Testis (tissue), 3 donors: ENCODE data around the gene LRPAP1. TPM values are rescaled to one million over a fixed set of nuclear protein-coding genes. Genes with fewer than 3 reads are reported as not detected.

Source experiments
- DNase-seq: peaks from one replicate; pipeline ENCODE4 v3.0.0-alpha.2; 2019
- H3K27ac ChIP-seq, 2 donors: fragments of 200-600 bp; sonication (generic); one replicate each; pipeline ENCODE4 v1.5.1; 2019
- H3K27me3 ChIP-seq: fragments of 200-600 bp; sonication (generic); one replicate; pipeline ENCODE4 v1.5.1; 2019
- H3K36me3 ChIP-seq: fragments of 200-600 bp; sonication (generic); one replicate; pipeline ENCODE4 v1.5.1; 2017; ENCODE audit warnings: low read depth; ENCODE audit errors: missing control alignments
- H3K4me1 ChIP-seq: fragments of 200-600 bp; sonication (generic); one replicate; pipeline ENCODE4 v1.5.1; 2019
- H3K4me3 ChIP-seq, 2 donors: fragments of 200-600 bp; sonication (generic); one replicate each; pipeline ENCODE4 v1.5.1; 2017 to 2019
- H3K9me3 ChIP-seq: fragments of 200-600 bp; sonication (generic); one replicate; pipeline ENCODE4 v1.5.1; 2017
- POLR2A ChIP-seq: fragments of 450-650 bp; IDR thresholded peaks from one replicate; pipeline ENCODE4 v1.6.1; 2017; ENCODE audit warnings: antibody characterized with exemption, mild to moderate bottlenecking, moderate library complexity
- WGBS, 2 donors: methylation state at CpG; one replicate each; pipeline ENCODE4 v1.1.5; 2018; 5-methylcytosine and 5-hydroxymethylcytosine counted together
- intact Hi-C: fragments of 100-400 bp; cut with DNase I; formaldehyde crosslinking; loops from one replicate; pipeline ENCODE4 v1.15.1; 2023; ENCODE audit warnings: low total_unique reads
- polyA plus RNA-seq: library from polyadenylated mRNA; stranded (reverse); fragments of 350-450 nt; fragmentation: Illumina TruSeq; extraction: RNeasy Lipid Tissue Mini Kit (QIAGEN cat#74804); gene quantifications from one replicate; pipeline ENCODE4 v1.2.3, GENCODE V29; 2014; ENCODE audit warnings: low read depth, low replicate concordance; ENCODE audit not compliant: insufficient read depth
- total RNA-seq, 2 donors: library from RNA; depleted of rRNA; stranded (reverse); fragments of >200 nt; gene quantifications; one replicate each; pipeline ENCODE4 v1.2.3, GENCODE V29; 2016
- TF ChIP-seq, protein P1 (sequence below), 3 experiments: fragments of 450-650 bp in 2 of 3; fragments of 200-600 bp in 1 of 3; sonication (generic) in 1 of 3; IDR thresholded peaks; one replicate each; pipeline ENCODE4 v1.5.1; 2016 to 2019; ENCODE audit warnings: antibody characterized with exemption in 3 of 3, mild to moderate bottlenecking in 2 of 3, moderate library complexity in 1 of 3

Gene LRPAP1
- total and polyA plus RNA-seq, 3 donors from 2014 or later = 179 to 337 (median 279) TPM

DNA sequence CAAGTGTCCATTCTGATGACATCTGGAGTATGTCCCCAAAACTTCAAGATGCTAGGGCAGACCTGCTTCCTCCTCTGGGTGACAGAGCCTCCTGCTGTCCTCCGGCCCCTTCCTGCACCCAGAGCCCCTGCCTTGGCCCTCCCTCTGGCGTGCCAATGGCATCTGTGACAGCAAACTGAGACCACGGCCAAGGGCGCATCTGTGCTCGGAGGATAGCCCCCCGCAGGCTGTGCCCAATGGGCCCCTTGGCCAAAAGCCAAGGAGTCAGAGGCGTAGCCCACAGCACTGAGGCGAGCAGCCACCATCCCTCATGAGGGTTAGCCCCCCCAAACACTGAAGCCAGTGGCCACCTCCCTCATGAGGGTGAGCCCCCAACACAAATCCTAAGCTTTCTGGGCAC lies 7.9 kb downstream of the LRPAP1 start:
- Histone ChIP-seq H3K4me1 (no peaks in the 10 kb centered on the region), H3K4me3 (no peak overlapping the region), H3K36me3 (no peaks in the 10 kb centered on the region), H3K27ac (no peak overlapping the region), H3K27me3 (no peaks in the 10 kb centered on the region), H3K9me3 (no peaks in the 10 kb centered on the region)
- 82 to 94% methylated on average over 7 to 8 of the region's 8 CpGs for WGBS, 2 donors
- DNase-seq = no peak
- intact Hi-C loops = no loop called here
- TF ChIP-seq, protein P1, sequence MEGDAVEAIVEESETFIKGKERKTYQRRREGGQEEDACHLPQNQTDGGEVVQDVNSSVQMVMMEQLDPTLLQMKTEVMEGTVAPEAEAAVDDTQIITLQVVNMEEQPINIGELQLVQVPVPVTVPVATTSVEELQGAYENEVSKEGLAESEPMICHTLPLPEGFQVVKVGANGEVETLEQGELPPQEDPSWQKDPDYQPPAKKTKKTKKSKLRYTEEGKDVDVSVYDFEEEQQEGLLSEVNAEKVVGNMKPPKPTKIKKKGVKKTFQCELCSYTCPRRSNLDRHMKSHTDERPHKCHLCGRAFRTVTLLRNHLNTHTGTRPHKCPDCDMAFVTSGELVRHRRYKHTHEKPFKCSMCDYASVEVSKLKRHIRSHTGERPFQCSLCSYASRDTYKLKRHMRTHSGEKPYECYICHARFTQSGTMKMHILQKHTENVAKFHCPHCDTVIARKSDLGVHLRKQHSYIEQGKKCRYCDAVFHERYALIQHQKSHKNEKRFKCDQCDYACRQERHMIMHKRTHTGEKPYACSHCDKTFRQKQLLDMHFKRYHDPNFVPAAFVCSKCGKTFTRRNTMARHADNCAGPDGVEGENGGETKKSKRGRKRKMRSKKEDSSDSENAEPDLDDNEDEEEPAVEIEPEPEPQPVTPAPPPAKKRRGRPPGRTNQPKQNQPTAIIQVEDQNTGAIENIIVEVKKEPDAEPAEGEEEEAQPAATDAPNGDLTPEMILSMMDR (IDR thresholded peaks at IDR 0.05) = no peak
- no peak for TF ChIP-seq POLR2A

DNA sequence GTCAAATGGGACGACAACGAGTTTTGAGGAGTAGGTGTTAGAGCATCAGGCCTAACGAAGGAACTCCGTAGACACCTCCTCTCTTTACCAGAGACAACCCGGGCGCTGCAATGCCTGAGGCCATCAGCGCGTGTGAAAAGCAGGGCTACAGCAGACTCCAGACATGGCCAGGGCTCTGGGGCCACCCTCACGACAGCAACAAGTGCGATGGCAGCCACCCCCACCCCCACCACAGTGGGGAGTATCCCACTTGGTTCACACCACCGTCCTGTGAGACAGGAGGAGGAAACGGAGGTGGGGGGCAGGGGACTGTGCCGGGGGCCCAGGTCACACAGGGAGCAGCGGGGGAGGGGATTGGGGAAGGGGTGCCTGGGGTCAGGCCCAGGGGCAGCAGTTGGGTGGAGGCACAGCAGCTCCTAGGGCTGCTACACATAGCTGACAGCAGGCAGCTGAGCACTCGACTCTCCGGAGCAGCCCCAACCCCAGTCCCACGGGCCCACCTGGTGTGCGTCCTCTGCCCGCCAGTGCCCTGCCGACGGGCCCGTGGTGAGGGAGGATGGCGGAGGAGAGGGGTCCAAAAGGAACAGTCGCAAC lies 8.5 kb downstream of the LRPAP1 start:
- no peaks in the 10 kb centered on the region for H3K36me3 ChIP-seq
- H3K27me3 ChIP-seq = no peaks in the 10 kb centered on the region
- 92% methylated on average over 21 to 23 of the region's 24 CpGs for WGBS, 2 donors
- intact Hi-C loops = no loop called here
- TF ChIP-seq, protein P1 (IDR thresholded peaks at IDR 0.05) = no peak
- no peak for TF ChIP-seq POLR2A
- no peak for DNase-seq
- H3K4me1 ChIP-seq = no peaks in the 10 kb centered on the region
- no peaks in the 10 kb centered on the region for H3K9me3 ChIP-seq
- no peak overlapping the region for H3K27ac ChIP-seq
- no peak overlapping the region for H3K4me3 ChIP-seq

DNA sequence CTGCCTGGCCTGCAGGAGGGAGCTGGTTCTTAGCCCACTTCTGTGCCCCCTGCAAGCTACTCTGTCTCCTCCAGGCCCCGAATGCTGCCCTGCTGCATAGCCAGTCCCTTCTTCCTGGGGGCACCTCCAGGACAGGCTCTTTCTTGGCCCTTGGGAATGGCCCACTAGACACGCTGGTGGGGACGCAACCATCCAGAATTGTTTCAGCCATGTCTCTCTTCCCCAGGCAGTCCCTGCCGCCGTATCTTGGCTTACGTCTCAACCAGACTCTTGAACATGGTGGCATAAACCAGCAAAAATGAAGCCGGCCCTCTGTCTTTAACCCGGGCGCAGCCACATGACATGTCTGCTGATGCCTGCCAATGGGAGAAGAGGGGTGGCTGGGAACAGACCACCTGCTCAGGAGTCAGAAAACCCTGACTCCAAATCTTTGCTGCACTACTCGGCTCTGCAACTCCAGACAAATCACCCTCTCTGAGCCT lies 9.0 kb downstream of the LRPAP1 start:
- no peak for DNase-seq
- Histone ChIP-seq H3K9me3 (no peaks in the 10 kb centered on the region), H3K4me3 (no peak overlapping the region), H3K27me3 (no peaks in the 10 kb centered on the region), H3K27ac (no peak overlapping the region), H3K4me1 (no peaks in the 10 kb centered on the region), H3K36me3 (no peaks in the 10 kb centered on the region)
- TF ChIP-seq POLR2A = no peak
- intact Hi-C loops = no loop called here
- WGBS, 2 donors = 95 to 97% methylated on average over 10 of the region's 10 CpGs

DNA sequence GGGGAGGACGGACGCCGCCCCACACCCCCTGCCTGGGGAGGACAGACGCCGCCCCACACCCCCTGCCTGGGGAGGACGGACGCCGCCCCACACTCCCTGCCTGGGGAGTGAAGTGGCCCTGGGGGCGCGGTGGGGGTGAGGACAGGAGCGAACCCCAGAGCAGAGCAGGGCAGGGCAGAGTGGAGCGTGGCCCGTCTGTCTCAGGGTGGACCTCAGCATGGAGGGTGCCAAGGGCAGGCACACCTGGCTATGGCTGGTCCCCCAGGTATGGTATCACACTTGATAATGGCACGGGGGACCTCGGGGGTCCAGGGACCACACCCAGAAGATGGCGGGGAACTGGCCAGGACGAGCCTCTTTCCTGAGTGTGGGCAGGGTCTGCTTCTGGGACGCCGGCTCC lies 9.6 kb downstream of the LRPAP1 start:
- WGBS, 2 donors = 99% methylated on average over 11 of the region's 19 CpGs; no CpG with 5 or more reads in 1 of the 2 donors

DNA sequence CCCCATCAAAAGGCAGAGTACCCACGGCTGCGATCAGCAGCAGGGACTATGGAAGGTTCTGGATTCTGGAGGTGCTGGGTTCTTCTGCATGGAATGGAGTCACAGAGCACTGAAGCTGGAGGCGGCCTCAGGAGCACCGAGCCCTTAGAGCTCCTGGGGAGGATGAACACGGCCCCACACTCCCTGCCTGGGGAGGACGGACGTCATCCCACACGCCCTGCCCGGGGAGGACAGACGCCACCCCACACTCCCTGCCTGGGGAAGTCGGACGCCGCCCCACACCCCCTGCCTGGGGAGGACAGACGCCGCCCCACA lies 9.9 kb downstream of the LRPAP1 start:
- DNase-seq = no peak
- H3K27ac ChIP-seq = no peak overlapping the region
- WGBS, 2 donors = 72 to 94% methylated on average over 4 to 11 of the region's 15 CpGs
- no peaks in the 10 kb centered on the region for H3K27me3 ChIP-seq
- no peaks in the 10 kb centered on the region for H3K9me3 ChIP-seq
- H3K36me3 ChIP-seq = no peaks in the 10 kb centered on the region
- H3K4me1 ChIP-seq = no peaks in the 10 kb centered on the region
- TF ChIP-seq POLR2A = no peak
- TF ChIP-seq, protein P1 (IDR thresholded peaks at IDR 0.05) = no peak
- intact Hi-C loops = no loop called here
- no peak overlapping the region for H3K4me3 ChIP-seq

More for the DNA sequence above, 9.6 kb downstream of the LRPAP1 start:
- Histone ChIP-seq H3K27ac (no peak overlapping the region), H3K4me3 (no peak overlapping the region), H3K27me3 (no peaks in the 10 kb centered on the region), H3K4me1 (no peaks in the 10 kb centered on the region), H3K36me3 (no peaks in the 10 kb centered on the region), H3K9me3 (no peaks in the 10 kb centered on the region)
- TF ChIP-seq, protein P1 (IDR thresholded peaks at IDR 0.05) = no peak
- TF ChIP-seq POLR2A = no peak
- no peak for DNase-seq
- intact Hi-C loops = no loop called here
